ENCODE results near the gene SELENOO.

The SELENOO gene

DNA sequence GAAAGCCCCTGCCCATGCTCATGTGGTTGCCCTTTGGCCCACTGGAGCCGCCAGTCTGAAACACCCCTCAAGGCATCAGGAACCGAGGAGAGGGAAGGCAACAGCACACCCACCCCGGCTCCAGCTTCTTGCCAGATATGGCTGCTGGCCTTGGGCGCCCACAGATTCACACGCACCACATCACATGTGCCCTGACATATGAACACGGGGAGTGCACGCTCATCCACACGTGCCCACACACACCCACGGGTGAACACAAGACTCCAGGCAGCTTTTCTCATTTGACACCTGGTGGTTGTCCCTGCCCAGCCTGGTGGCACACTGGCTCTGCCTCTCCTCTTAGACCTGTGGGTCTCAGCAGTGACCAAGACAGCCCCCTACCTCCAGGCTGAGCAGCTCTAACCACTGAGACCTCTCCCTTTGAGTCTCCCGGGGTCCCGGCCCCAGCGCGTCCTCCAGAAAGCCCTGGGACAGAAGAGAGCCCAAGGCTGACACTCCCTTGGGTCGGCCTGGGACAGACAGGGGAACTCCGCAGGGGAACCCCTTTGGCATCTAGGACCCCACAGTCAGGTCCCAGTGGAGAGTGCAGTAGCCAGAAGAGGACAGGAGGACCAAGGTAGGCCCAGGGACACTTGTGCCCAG lies 63.4 kb downstream of the SELENOO start:
- in situ Hi-C loops (cut with MboI; ENCODE audit: low sequenced_read_pairs), result no loop called here

DNA sequence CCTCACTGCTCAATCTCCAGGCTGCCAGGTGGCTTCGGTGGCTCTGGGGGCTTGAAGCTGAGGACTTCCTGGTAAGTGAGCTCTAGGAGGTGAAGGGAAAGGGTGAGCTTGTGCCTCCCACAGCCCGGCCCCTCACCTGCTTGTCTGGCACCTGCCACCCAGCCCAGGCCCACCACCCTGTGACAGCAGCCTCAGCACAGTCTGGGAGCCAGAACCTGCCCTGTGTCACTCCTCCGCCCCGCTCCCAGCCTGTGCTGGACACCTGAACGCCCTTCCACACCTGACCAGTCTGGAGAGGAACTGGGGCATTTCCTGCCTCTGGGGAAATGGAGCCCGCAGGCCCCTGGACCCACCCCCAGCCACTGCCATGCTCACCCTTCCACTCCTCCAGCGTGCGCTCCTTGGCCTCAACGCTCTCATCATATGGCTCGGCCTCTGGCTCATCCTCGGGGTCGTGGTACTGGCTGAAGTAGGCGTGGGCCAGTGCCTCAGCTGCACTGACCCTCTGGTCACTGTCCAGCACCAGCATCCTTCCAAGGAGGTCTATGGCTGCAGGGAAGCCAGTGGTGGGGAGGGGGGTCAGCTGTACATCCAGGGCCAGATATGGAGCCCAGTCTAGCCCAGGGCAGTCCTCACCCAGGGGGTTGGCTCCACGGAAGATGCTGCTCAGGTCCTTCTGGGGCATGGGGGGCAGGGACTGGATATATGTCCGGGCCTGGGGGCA lies 64.3 kb downstream of the SELENOO start:
- in situ Hi-C loops (cut with MboI; ENCODE audit: low sequenced_read_pairs), result no loop called here

- in situ Hi-C loops (cut with MboI; ENCODE audit: low sequenced_read_pairs), result no loop called here
Measured at GRCh38 chr22:50266994-50267393, 66.2 kb downstream of the SELENOO start.

Data from HL-60/S4 treated with retinoic acid at 250 ng/mL for 4 days and 3 days (cell line).